K562 (cell line): ENCODE data around the gene TMEM128. TPM values are rescaled to one million over a fixed set of nuclear protein-coding genes. Genes with fewer than 3 reads are reported as not detected.

ENCODE experiments used
- BRD4 ChIP-seq: fragments of 200-600 bp; sonication (generic); IDR thresholded peaks from 2 replicates; pipeline ENCODE4 v1.6.1; 2017; ENCODE audit warnings: inconsistent platforms
- C11orf30 ChIP-seq: fragments of 450-650 bp; IDR thresholded peaks from 2 replicates; pipeline ENCODE4 v1.6.1; 2016; ENCODE audit warnings: low read depth, mild to moderate bottlenecking
- EGR1 ChIP-seq: fragments of 450-650 bp; conservative IDR thresholded peaks from 2 replicates; pipeline ENCODE4 v1.6.1; 2017; ENCODE audit warnings: mild to moderate bottlenecking
- GATA2 ChIP-seq: sonication (generic); formaldehyde crosslinking; IDR thresholded peaks from 2 replicates; pipeline ENCODE4 v1.4.0; 2020; ENCODE audit warnings: mild to moderate bottlenecking, missing genetic modification reagents
- HNRNPK ChIP-seq: fragments of 200-400 bp; formaldehyde crosslinking; IDR thresholded peaks from one replicate; pipeline ENCODE4 v1.6.1; 2018; ENCODE audit warnings: mild to moderate bottlenecking, low read depth, low read length; ENCODE audit not compliant: poor library complexity, severe bottlenecking
- JUND ChIP-seq, 2 experiments: IDR thresholded peaks; 2 replicates in 1 of 2; 3 replicates in 1 of 2; pipeline ENCODE4 v1.6.1; 2011; ENCODE audit warnings: borderline replicate concordance in 2 of 2, low read depth in 2 of 2, low read length in 2 of 2, improper control_type of control experiment in 1 of 2, missing biosample characterization in 1 of 2, missing genetic modification characterization in 1 of 2, missing genetic modification reagents in 1 of 2
- MEF2D ChIP-seq: conservative IDR thresholded peaks from 2 replicates; pipeline ENCODE4 v1.6.1; 2016; ENCODE audit warnings: low read depth, missing genetic modification characterization, missing compliant biosample characterization
- MLX ChIP-seq, 2 experiments: fragments of 450-650 bp in 1 of 2; sonication (generic) in 1 of 2; formaldehyde crosslinking; conservative IDR thresholded peaks; 2 replicates each; pipeline versions ENCODE4 v1.4.0 to v1.8.1; 2020 to 2022; ENCODE audit warnings: mild to moderate bottlenecking in 1 of 2, missing genetic modification reagents in 1 of 2
- MTA2 ChIP-seq: fragments of 450-650 bp; IDR thresholded peaks from 2 replicates; pipeline ENCODE4 v1.6.1; 2016; ENCODE audit warnings: low read depth
- NR3C1 ChIP-seq: sonication (generic); formaldehyde crosslinking; IDR thresholded peaks from 2 replicates; pipeline ENCODE4 v1.8.1; 2022; ENCODE audit warnings: missing genetic modification reagents
- PHF8 ChIP-seq: fragments of 200-600 bp; sonication (generic); IDR thresholded peaks from 2 replicates; pipeline ENCODE4 v1.6.1; 2012; ENCODE audit warnings: mixed run types, mild to moderate bottlenecking, inconsistent platforms, low read length, moderate library complexity, borderline replicate concordance
- POLR2G ChIP-seq: fragments of 200-400 bp; formaldehyde crosslinking; IDR thresholded peaks from 2 replicates; pipeline ENCODE4 v1.6.1; 2017; ENCODE audit warnings: low read depth, mild to moderate bottlenecking, antibody characterized with exemption, low read length, moderate library complexity
- RCOR1 ChIP-seq, 2 experiments: IDR thresholded peaks; 2 replicates each; pipeline ENCODE4 v1.6.1; 2012; ENCODE audit warnings: low read depth in 2 of 2, low read length in 2 of 2, borderline replicate concordance in 1 of 2, improper control_type of control experiment in 1 of 2
- RFX5 ChIP-seq: IDR thresholded peaks from 2 replicates; pipeline ENCODE4 v1.6.1; 2011; ENCODE audit warnings: low read depth, mild to moderate bottlenecking, improper control_type of control experiment, low read length
- XRCC4 ChIP-seq: IDR thresholded peaks from one replicate; pipeline ENCODE4 v1.6.1; 2011; ENCODE audit not compliant: insufficient read depth, insufficient read length; ENCODE audit errors: extremely low read depth
- ZNF436 ChIP-seq: fragments of 250-450, 450-650 bp; sonication (Bioruptor Pico); formaldehyde crosslinking; IDR thresholded peaks from 2 replicates; pipeline ENCODE4 v1.7.0; 2020; ENCODE audit warnings: mild to moderate bottlenecking
- polyA plus RNA-seq, 8 experiments: library from polyadenylated mRNA; depleted of rRNA in 4 of 8; stranded (reverse) in 5 of 8; unstranded in 3 of 8; fragments of >200 nt; fragmentation: Nextera tagmentation in 2 of 8; fragmentation: Illumina TruSeq in 1 of 8; extraction: Ambion mirVana in 2 of 8; extraction: Trizol in 1 of 8; gene quantifications; 2 replicates each; pipeline versions ENCODE4 v1.2.1 to v1.2.3, GENCODE V29; 2011 to 2014; ENCODE audit warnings: inconsistent platforms in 1 of 8, missing spikeins in 1 of 8
- total RNA-seq, 7 experiments: library from RNA; depleted of rRNA in 6 of 7; stranded (reverse); fragments of >200 nt in 6 of 7; fragmentation: Illumina TruSeq in 2 of 7; extraction: Trizol in 2 of 7; gene quantifications; 2 replicates each; pipeline versions ENCODE4 v1.2.1 to v1.2.3, GENCODE V29; 2011 to 2021; ENCODE audit warnings: low replicate concordance in 1 of 7
- TF ChIP-seq, protein P1 (sequence below): fragments of 250-450 bp; sonication (Bioruptor Pico); IDR thresholded peaks from 2 replicates; pipeline ENCODE4 v1.6.1; 2021; ENCODE audit warnings: mild to moderate bottlenecking
- TF ChIP-seq, protein P2 (sequence below): fragments of 450-650 bp; IDR thresholded peaks from 2 replicates; pipeline ENCODE4 v1.6.1; 2016; ENCODE audit warnings: low read depth

TMEM128 gene
- total and polyA plus RNA-seq, 9 of the 15 experiments (the other 6 are each of a cell fraction or from before 2014, with no cell fraction given), result 9.1 to 40.0 (median 14.3) TPM

- TF ChIP-seq HNRNPK (no peak), MLX (CRISPR knock-in tag; conservative IDR thresholded peaks at IDR 0.05) (no peak), RFX5 (no peak), BRD4 (0 out of 2 replicates have a peak, but pooled peaks have one; percentile 58), RCOR1 (IDR thresholded peaks at IDR 0.05; ENCODE audit: borderline replicate concordance in 1 of 2, low read depth in 2 of 2, low read length in 2 of 2) (0 out of 4 replicates have a peak, but pooled peaks of 1 of the 2 experiments have one; percentile 45), MTA2 (no peak), MEF2D (tag) (no peak), C11orf30 (peak; percentile 99), EGR1 (no peak), POLR2G (peak; percentile 98), NR3C1 (CRISPR knock-in tag) (no peak; the same call in 1 of the 2 replicates), ZNF436 (CRISPR knock-in tag) (no peak), GATA2 (CRISPR knock-in tag) (no peak), JUND (IDR thresholded peaks at IDR 0.05; ENCODE audit: borderline replicate concordance, low read depth, low read length) (peak; percentile 97), JUND (tag; IDR thresholded peaks at IDR 0.05; ENCODE audit: borderline replicate concordance, low read depth, low read length) (peak; percentile 97), PHF8 (peak; percentile 94), XRCC4 (no peak)
- TF ChIP-seq, protein P1, sequence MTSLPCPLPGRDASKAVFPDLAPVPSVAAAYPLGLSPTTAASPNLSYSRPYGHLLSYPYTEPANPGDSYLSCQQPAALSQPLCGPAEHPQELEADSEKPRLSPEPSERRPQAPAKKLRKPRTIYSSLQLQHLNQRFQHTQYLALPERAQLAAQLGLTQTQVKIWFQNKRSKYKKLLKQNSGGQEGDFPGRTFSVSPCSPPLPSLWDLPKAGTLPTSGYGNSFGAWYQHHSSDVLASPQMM (CRISPR knock-in tag), result no peak
- TF ChIP-seq, protein P2, sequence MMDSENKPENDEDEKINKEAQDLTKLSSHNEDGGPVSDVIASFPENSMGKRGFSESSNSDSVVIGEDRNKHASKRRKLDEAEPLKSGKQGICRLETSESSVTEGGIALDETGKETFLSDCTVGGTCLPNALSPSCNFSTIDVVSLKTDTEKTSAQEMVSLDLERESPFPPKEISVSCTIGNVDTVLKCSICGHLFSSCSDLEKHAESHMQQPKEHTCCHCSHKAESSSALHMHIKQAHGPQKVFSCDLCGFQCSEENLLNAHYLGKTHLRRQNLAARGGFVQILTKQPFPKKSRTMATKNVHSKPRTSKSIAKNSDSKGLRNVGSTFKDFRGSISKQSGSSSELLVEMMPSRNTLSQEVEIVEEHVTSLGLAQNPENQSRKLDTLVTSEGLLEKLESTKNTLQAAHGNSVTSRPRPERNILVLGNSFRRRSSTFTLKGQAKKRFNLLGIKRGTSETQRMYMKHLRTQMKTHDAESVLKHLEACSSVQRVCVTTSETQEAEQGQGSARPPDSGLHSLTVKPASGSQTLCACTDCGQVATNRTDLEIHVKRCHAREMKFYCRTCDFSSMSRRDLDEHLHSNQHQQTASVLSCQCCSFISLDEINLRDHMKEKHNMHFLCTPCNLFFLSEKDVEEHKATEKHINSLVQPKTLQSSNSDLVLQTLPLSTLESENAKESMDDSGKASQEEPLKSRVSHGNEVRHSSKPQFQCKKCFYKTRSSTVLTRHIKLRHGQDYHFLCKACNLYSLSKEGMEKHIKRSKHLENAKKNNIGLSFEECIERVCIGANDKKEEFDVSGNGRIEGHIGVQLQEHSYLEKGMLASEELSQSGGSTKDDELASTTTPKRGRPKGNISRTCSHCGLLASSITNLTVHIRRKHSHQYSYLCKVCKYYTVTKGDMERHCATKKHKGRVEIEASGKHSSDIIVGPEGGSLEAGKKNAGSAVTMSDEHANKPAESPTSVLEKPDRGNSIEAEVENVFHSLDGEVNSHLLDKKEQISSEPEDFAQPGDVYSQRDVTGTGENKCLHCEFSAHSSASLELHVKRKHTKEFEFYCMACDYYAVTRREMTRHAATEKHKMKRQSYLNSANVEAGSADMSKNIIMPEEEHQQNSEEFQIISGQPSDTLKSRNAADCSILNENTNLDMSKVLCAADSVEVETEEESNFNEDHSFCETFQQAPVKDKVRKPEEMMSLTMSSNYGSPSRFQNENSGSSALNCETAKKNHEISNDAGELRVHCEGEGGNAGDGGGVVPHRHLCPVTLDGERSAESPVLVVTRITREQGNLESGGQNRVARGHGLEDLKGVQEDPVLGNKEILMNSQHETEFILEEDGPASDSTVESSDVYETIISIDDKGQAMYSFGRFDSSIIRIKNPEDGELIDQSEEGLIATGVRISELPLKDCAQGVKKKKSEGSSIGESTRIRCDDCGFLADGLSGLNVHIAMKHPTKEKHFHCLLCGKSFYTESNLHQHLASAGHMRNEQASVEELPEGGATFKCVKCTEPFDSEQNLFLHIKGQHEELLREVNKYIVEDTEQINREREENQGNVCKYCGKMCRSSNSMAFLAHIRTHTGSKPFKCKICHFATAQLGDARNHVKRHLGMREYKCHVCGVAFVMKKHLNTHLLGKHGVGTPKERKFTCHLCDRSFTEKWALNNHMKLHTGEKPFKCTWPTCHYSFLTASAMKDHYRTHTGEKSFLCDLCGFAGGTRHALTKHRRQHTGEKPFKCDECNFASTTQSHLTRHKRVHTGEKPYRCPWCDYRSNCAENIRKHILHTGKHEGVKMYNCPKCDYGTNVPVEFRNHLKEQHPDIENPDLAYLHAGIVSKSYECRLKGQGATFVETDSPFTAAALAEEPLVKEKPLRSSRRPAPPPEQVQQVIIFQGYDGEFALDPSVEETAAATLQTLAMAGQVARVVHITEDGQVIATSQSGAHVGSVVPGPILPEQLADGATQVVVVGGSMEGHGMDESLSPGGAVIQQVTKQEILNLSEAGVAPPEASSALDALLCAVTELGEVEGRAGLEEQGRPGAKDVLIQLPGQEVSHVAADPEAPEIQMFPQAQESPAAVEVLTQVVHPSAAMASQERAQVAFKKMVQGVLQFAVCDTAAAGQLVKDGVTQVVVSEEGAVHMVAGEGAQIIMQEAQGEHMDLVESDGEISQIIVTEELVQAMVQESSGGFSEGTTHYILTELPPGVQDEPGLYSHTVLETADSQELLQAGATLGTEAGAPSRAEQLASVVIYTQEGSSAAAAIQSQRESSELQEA, result peak; percentile 92
These were observed at the start of gene TMEM128 (continued) for GRCh38 chr4:4248029-4248884.
